ENCODE data around the gene ACOX2. TPM values are rescaled to one million over a fixed set of nuclear protein-coding genes. Genes with fewer than 3 reads are reported as not detected.
A peak's percentile ranks its signal among the peaks of the same experiment; 100 is the strongest.

Gene ACOX2
- total and polyA plus RNA-seq, 10 of the 15 experiments (the other 5 are each of a cell fraction or from before 2014, with no cell fraction given), result 0.72 TPM; not detected in 9

DNA sequence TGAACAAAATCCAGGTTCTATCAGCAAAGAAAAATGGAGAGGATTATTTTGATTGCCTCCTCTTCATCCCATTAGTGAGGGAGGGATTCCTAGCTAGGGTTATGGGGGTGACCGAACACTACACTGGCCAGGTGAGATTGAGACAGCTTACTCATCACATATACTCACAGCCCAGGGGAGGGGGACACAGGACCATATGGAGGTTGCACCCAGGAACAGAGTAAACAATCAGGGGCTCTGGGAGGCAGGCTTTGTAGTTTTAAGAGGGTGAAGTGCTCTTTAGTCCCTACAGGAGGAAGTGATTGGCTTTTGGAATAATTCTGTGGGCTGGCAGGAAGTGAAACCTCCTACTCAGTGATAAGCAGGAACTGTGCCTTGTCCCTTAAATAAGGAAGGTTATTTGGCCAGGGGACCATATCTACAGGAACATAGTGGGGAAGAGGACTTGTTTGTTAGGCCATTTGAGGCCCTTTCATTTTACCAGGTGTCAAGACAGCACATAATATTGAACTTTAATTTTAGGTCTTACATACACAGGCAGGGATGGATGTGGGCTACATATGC lies 62.6 kb downstream of the ACOX2 start:
- DNase-seq (ENCODE audit: low read depth, low spot score) (no peak), FAIRE-seq (no peak), ATAC-seq (peak; percentile 44)
- ChIA-PET CTCF (interaction anchor here (2.8 kb wide), 1 partner anchor 11 kb away, joined by 10 read pairs; no protein-coding TSS in a partner anchor), RAD21 (ENCODE audit: unreplicated experiment) (no interaction called here), POLR2A (no interaction called here), SMC1A (ENCODE audit: uncharacterized antibody, unreplicated experiment) (interaction anchor here (1.2 kb wide), 1 partner anchor 46 kb away, joined by 3 read pairs; no protein-coding TSS in a partner anchor)
- Histone ChIP-seq H3K36me3 (ENCODE audit: control insufficient read depth in 2 of 2, insufficient read depth in 2 of 2, low read length in 1 of 2) (no peaks in the 10 kb centered on the region), H2AFZ (ENCODE audit: control insufficient read depth, low read depth, low read length) (no peak overlapping the region), H3K9ac (ENCODE audit: control insufficient read depth, insufficient read depth, low read length) (no peak overlapping the region), H3K27me3 (replicated peaks in 1 of 2; ENCODE audit: control insufficient read depth in 2 of 2, insufficient read depth in 2 of 2, low read length in 1 of 2) (no peaks in the 10 kb centered on the region), H4K20me1 (ENCODE audit: control insufficient read depth, insufficient read depth) (no peaks in the 10 kb centered on the region), H3K27ac (ENCODE audit: control insufficient read depth, insufficient read depth) (no peak overlapping the region), H3K4me3 (no peak overlapping the region), H3K4me2 (ENCODE audit: control insufficient read depth, insufficient read depth) (no peak overlapping the region), H3K79me2 (ENCODE audit: control insufficient read depth, insufficient read depth, low read length) (no peaks in the 10 kb centered on the region), H3K4me1 (ENCODE audit: control insufficient read depth, insufficient read depth, low read length) (peaks cover 6% of the 10 kb centered on the region; the same call in 1 of the 2 replicates), H3K9me3 (replicated peaks; ENCODE audit: control insufficient read depth, insufficient read depth, low read length) (no peaks in the 10 kb centered on the region; the same call in 2 of the 3 replicates)
- WGBS (ENCODE audit: insufficient coverage, insufficient replicate concordance, low lambda C conversion rate, missing lambda C conversion rate), result 60% methylated on average over 1 of the region's 1 CpG
- in situ Hi-C loops (cut with MboI), result no loop called here
- no TSS peak for BruUV-seq (replicated peaks)
- intact Hi-C loops (cut with micrococcal nuclease; ENCODE audit: unreplicated experiment), result no loop called here
- TF ChIP-seq SPI1 (IDR thresholded peaks at IDR 0.05; ENCODE audit: borderline replicate concordance, insufficient read depth, low read depth, low read length), result peak; percentile 70
- TF ChIP-seq, protein P1, sequence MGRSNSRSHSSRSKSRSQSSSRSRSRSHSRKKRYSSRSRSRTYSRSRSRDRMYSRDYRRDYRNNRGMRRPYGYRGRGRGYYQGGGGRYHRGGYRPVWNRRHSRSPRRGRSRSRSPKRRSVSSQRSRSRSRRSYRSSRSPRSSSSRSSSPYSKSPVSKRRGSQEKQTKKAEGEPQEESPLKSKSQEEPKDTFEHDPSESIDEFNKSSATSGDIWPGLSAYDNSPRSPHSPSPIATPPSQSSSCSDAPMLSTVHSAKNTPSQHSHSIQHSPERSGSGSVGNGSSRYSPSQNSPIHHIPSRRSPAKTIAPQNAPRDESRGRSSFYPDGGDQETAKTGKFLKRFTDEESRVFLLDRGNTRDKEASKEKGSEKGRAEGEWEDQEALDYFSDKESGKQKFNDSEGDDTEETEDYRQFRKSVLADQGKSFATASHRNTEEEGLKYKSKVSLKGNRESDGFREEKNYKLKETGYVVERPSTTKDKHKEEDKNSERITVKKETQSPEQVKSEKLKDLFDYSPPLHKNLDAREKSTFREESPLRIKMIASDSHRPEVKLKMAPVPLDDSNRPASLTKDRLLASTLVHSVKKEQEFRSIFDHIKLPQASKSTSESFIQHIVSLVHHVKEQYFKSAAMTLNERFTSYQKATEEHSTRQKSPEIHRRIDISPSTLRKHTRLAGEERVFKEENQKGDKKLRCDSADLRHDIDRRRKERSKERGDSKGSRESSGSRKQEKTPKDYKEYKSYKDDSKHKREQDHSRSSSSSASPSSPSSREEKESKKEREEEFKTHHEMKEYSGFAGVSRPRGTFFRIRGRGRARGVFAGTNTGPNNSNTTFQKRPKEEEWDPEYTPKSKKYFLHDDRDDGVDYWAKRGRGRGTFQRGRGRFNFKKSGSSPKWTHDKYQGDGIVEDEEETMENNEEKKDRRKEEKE (IDR thresholded peaks at IDR 0.05), result no peak
- TF ChIP-seq, protein P2, sequence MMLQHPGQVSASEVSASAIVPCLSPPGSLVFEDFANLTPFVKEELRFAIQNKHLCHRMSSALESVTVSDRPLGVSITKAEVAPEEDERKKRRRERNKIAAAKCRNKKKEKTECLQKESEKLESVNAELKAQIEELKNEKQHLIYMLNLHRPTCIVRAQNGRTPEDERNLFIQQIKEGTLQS (IDR thresholded peaks at IDR 0.05; ENCODE audit: borderline replicate concordance, extremely low read depth, low read depth, low read length), result no peak
- TF ChIP-seq USF2 (IDR thresholded peaks at IDR 0.05; ENCODE audit: borderline replicate concordance, low read depth, low read length), result no peak
- no peak for TF ChIP-seq POLR2A (IDR thresholded peaks at IDR 0.05; ENCODE audit: low read depth, low read length)
- no peak for TF ChIP-seq ZNF592 (IDR thresholded peaks at IDR 0.05)
